Measurements from ENCODE around the gene JTB.

The JTB gene

DNA sequence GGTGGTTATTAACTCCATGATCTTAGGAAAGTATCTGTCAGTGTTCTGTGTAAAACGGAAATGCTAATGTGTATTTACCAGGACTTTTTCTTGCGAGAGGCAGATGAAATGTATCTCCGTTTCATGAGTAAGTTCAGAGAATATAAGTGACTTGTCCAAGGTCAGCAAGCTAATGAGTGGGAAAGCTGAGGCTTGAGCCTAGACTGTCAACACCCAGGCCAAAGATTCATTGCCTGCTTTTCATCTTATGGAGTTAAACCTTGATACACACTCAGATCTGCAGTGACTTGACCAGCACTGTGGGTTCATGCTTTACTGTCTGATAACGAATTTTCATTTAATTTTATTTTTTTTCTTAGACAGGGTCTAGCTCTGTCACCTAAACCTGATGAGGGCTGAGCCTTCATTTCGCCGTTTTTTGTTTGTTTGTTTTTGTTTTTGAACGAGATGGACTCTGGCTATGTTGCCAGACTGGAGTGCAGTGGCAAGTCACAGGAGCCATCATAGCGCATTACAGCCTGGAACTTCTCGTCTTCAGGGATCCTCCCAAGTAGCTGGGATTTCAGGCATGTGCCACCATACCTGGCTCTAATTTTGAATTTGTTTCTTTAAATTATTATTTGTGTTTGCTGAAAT, 918 bp upstream of the JTB start:
- DNase-seq (no peak), ATAC-seq (no peak)

DNA sequence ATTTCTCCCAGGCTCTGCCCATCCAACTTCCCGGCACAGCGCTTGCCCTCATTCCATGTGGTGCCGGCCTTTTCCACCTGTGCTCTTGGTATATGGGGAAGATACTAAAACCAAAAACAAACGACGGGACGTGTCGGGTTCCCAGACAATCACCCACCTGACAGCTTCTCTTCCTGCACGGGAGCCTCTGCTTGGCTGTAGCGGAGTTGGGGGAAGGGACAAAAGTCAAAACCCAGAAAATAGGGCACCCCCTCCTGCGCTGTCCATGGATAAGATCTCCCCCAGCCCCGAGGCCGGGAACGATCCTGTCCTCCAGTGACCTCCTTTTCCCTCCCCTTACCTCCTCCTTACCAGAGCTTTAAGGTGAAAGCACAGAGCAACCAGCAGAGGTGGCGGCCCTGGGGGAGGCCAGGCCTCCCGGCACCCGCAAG, 640 bp downstream of the JTB start:
- no peak for DNase-seq

DNA sequence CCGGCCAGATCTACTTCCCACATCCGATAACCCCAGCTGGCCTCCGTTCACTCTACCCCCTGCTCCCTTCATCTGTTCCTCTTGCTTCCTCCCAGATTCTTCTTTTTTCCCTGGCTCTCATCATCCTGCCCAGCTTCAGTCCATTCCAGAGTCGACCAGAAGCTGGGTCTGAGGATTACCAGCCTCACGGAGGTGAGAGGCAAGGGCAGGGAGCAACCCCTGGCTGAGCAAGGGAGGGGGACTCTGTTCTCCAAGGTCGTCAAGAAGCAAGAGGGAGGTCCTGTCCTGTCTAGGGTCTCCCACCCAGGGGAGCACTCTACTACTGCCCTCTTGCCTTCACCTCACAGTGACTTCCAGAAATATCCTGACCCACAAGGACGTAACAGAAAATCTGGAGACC, 3.9 kb downstream of the JTB start:
- ATAC-seq (no peak), DNase-seq (no peak)

More for the DNA sequence above, 640 bp downstream of the JTB start:
- no peak for ATAC-seq

- ATAC-seq (no peak), DNase-seq (no peak)
Observed at GRCh38 chr1:153973071-153973470, 4.4 kb downstream of the JTB start.

- no peak for DNase-seq
Observed at GRCh38 chr1:153970346-153970745, 7.1 kb downstream of the JTB start.

DNA sequence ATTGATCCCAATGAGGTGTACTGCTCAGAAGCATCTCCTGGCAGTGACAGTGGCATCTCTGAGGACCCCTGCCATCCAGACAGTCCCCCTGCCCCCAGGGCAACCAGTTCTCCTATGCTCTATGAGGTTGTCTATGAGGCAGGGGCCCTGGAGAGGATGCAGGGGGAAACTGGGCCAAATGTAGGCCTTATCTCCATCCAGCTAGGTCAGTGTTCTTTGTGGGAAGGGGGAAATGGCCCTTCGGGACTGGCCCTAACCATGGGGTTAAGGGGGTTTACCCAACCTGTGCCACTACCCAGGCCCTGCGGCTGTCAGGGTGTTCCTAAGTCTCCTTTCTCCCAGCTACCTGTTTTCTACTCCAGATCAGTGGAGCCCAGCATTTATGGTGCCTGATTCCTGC, 8.5 kb downstream of the JTB start:
- ATAC-seq (no peak), DNase-seq (no peak)

More at GRCh38 chr1:153970346-153970745, 7.1 kb downstream of the JTB start:
- no peak for ATAC-seq

- DNase-seq (no peak), ATAC-seq (no peak)
Observed at GRCh38 chr1:153968408-153968807, 9.1 kb downstream of the JTB start.

GRCh38 chr1:153968000-153968363, 9.5 kb downstream of the JTB start:
- DNase-seq (no peak), ATAC-seq (no peak)

GRCh38 chr1:153967107-153967999, 10.1 kb downstream of the JTB start, which contains the start of gene CREB3L4:
Gene CREB3L4, plus strand, starts transcription at chr1:153967902. Its CDS starts 624 bp downstream, at chr1:153968526.
- DNase-seq (peak; percentile 85), ATAC-seq (peak; percentile 91)

- ATAC-seq: no peak
Observed at GRCh38 chr1:153963850-153964331, 13.6 kb downstream of the JTB start.

GRCh38 chr1:153963030-153963849, 14.2 kb downstream of the JTB start, which contains the start of gene SLC39A1:
Gene SLC39A1, minus strand, starts transcription at chr1:153963537. Its CDS starts 822 bp downstream, at chr1:153962715.
- DNase-seq (peak; percentile 98), ATAC-seq (peak; percentile 51)

More at GRCh38 chr1:153963850-153964331, 13.6 kb downstream of the JTB start:
- DNase-seq: no peak

DNA sequence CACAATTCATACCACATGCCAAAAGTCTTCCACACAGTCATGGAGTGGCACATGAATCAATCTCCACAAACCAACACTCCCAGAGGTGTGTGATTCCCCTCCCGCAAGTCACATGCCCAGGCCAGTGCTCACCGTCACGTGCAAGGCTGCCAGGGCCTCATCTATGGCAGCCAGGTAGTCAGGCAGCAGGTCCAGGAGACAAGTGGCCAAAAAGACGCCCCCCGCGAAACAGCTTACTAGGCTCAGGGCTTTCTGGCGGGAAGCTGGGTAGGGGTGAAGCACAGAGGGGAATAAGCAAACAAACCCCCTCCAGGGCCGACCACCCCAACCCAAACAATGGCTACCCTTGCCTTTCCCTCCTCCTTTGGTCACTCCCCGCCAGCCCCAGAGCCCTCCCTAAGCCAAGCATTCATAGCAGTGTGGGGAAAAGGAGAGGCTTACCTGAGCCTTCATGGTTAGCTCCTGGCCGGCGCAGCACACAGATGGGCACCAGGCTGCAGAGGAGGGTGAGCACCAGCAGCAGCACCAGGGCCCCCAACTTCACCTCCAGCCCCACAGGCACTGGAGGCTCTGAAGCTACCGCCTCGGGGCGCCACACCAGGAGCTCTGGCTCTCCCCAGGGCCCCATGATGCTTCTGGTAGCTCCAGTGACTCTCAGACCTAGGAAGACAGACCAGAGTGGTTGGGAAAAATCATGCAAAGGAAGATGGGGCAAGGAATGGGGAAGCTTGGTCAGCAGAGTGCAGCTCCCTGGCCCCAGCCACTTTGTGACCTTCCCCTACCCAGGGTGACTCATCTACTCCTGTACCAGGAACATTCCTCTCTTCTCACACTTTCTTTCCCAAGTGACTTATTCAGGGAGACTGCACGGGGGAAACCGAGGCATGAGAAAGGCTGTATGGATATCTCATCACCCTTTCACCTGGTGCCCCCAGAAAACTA, 15.1 kb downstream of the JTB start:
- DNase-seq: no peak
- ATAC-seq: no peak

DNA sequence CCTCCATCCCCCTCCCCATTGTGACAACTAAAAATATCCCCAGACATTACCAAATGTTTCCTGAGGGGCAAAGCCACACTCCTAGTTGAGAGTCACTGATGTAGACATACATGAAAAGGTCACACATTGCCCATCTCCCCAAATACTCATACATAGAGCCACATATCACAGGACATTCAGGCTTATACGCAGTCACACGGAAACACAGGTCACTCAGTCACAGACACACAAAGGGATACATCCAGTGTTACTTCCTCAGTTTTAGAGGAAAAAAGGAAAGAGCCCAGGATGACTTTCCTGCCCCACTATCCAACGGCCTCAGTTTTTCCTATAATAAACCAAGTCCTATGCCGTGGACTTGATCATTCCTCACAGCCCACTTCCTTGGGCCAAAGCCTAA, 16.1 kb downstream of the JTB start:
- DNase-seq: no peak
- no peak for ATAC-seq

- no peak for ATAC-seq
Observed at GRCh38 chr1:153960206-153960605, 17.3 kb downstream of the JTB start.

DNA sequence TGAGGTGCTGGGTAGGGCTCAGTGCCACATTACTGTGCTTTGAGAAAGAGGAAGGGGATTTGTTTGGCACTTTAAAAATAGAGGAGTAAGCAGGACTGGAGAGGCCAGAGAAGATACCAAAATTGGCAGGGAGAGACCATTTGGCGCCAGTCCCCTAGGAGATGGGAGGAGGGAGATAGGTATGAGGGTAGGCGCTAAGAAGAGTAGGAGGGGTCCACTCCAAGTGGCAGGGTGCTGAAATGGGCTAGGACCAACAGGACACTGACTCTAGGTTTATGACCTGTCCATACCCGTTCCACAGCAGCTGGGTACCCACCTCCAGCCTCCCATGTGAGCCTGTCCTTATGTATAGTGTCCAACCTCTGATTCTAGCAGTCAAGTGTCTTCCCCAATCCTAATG, 18.0 kb downstream of the JTB start:
- ATAC-seq (no peak), DNase-seq (no peak)

More at GRCh38 chr1:153960206-153960605, 17.3 kb downstream of the JTB start:
- no peak for DNase-seq

- ATAC-seq: no peak
- no peak for DNase-seq
Observed at GRCh38 chr1:153958961-153959260, 18.6 kb downstream of the JTB start.

DNA sequence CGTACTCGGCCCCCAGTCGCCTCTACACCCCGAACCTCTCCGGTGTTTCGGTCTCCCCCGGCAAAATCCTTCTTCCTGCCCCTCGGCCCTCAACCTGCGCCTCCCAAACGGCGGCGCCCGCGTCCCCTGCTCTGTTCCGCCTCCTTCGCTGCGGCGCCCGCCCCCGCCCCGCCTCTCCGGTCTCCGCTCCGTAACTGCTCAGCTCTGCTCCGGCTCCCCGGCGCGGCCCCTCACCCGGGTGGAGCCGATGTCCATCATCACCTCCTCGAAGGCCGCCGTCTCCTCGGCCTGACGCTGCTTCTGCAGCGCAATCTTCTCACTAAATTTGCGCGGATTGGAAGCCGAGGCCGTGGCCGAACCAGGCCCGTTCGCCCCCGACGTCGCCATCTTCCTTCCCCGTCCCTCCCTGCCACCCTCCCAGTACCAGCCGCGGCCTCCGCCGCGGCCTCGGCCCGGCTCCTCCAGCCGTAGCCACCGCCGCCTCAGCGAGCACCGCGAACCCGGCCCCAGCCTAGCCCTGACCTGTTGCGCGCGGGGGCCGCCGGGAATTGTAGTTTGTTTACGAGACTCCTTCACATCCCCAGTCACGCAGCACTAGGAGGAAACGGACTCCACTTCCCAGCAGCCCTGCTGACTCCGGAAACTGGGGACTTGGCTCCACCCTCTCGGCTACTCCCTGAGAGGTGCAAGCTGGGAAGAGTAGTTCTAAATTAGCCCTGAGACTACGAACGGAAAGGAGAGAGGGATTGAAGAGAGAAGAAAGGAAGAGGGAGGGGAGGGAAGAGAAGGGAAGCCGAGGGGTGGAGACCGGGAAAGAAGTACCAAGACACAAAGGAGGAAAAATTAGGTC, 19.1 kb downstream of the JTB start, which contains the start of gene CRTC2:
Gene CRTC2 (minus strand): TSS at position 502 of the 850 bp plus-strand sequence. CDS start 115 bp downstream, at position 387.
- ATAC-seq: peak; percentile 94
- peak; percentile 97 for DNase-seq

DNA sequence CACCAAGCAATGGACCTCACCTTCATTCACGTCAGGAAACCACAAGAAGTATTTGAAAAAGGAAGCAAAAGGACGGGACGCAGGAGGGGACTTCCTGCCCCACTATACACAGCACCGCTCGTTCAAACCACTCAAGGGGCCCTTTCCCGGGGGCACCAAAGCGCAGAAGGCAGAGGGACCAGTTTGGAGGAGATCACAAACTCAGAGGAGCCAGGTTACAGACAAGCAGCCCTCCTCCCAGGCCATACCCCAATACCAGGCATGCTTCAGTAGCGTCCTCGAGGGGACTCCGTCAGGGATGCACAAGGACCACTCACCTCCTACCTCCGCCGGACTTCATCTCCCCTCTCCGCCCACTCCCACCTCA, 19.7 kb downstream of the JTB start:
- peak; percentile 7 for ATAC-seq

GRCh38 chr1:153956997-153957715, 20.3 kb downstream of the JTB start:
- ATAC-seq (no peak), DNase-seq (no peak)

More for the DNA sequence above, 19.7 kb downstream of the JTB start:
- peak; percentile 61 for DNase-seq

Data from stimulated activated naive CD8-positive, alpha-beta T cell treated with anti-CD3 and anti-CD28 coated beads, Interleukin-15, Interleukin-2, amounts not matched to agents 100 U/mL and 50 U/mL, for 24 hours (primary cell).